AG20443 (cell line): ENCODE data around the gene CACNA1D.

Experiments
- DNase-seq: peaks from one replicate; pipeline ENCODE4 v3.0.0; 2012; ENCODE audit warnings: low spot score, mixed read lengths

Gene CACNA1D

DNA sequence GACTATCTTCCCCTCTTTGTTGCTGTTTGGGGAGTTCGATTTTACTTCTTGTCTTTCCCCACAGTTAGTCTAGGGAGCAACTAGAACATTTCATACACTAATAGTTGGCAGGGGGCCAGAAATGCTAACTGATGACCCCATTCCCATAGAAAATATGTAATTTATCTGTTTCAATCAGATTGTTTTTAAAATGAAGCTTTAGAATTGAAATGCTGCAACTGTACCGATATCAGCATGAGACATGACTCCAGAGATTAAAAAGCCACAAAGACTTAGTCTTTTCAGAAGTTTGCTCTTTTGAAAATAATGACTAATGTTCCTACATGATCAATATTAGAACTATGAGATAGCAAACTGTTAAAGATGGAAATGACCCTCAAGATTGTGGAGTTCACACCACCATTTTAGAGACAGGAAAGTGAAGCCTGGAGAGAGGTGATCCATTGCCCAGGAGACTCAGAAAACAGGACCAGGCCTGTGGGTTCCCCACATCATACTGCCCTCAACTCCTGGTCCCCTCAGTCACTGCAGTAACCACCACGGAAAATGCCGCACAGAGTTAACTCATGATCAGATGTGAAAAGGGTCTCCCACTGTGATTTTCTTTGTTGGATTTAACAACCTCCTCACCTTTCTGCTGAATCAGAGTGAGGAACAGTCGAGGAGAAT is 221.5 kb downstream of the CACNA1D start:
- DNase-seq: no peak

DNA sequence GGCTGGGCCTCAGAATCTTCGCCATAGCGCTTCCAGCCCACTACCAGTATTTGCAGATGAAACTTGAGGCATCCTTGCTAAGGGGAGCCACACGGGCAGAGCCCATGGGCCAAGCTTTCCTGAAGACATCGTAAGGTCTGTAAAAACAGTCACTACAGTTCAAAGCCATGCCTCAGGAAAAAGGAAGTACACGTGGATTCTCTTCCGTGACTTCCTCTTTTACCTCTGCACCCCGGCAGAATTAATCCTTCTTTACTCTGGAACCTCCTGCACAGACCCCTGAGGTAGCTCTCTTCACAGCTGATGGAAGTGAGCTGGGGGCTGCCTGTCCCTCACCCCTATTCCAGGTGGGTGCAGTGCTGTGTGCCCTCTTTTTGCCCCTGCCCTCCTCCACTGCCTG is 222.6 kb downstream of the CACNA1D start:
- no peak for DNase-seq

DNA sequence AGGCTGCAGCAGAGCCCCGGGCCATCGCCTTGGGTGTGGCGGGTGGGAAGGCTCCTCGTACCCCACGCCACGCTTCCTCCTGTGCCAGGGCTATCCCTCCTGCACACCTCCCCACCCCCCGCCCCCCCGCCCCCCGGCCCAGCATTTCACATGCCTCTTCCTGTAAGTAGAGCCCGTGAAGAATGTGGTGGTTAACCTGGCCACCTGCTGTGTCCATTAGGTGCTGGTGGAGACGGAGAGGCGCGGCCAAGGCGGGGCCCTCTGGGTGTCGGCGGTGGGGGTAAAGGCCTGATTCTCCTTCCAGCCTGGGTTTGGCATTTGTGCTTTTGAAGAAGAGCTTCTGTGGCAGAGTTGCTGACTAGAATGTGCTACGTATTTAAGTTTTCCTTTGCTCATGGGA is 224.1 kb downstream of the CACNA1D start:
- DNase-seq: no peak

DNA sequence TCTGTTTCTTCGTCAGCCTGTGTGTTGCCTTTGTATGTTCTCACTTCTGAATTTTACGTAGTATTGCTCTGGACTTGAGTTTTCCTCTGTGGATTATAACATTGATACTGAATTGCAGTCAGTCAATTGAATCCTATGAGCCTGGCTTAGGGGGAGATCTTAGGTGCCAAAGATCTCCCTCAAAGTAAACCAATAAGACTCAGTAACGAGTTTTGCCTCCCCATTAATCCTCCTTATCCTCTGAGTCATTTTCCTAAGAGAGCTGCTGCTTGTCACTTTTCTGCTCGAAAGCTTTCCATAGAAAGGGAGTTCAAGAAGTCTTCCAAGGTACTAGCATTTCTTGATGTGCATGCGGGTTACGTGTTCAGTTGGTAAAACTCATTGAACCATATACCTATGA is 225.4 kb downstream of the CACNA1D start:
- no peak for DNase-seq

DNA sequence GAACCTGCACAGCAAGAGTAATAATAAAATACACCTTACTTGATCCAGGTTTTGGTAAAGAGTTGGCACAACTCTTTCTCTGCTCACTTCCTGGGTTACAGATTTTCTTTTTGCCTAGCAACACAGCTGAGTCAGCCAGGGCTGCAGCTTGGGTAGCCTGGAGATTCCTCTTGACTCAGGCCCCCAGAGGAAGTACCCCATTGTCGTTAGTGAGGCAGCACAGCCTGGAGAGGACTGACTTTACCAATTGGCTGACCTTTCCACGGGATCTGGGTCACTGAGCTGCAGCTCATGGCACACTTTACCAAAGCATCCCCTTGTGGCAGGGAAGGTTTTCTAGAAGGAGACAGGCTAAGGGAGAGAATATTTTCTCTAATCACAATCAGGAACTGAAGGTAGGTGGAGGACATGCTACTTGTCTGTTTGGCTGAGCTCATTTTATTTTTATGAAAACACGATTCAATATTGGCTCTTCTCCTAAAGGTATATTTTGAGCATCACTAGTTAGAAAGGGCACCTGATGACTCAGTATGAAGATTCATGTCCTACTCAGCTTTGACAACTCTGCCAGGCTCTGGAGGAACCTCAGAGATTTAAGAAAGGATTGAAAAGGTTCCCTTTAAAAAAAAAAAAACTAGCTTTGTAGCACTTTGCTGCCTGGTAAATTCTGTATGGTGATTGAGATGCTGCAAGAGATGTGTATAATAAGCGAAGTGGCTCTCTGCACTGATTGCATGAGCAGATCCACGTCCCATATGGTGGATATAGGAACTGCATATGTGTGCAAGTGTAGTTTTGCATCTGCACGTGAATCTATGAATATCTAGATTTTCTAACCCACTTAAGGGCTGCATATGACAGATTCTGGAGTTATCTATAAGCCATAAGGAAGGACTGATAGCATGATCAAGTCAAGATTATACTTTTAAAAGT is 227.0 kb downstream of the CACNA1D start:
- peak; percentile 33 for DNase-seq

DNA sequence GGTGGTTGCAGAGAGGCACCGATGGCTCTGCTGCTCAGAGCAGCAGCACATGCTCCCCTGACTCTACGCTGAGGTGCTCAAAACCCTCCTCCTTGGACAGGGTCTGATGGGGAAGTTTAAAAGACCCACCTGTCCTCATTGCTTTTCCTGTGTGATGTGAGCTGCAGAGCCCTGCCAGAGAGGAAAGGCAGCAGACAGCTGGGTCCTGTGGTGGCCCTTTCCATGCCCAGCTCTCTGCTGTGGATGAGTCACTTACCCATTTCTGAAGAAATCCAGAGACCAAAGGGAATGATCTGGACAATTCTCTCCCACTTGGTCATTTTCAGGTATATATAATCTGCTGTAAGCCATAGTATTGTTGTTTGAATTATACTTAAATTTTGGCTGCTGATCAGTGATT is 230.2 kb downstream of the CACNA1D start:
- DNase-seq: peak; percentile 28

DNA sequence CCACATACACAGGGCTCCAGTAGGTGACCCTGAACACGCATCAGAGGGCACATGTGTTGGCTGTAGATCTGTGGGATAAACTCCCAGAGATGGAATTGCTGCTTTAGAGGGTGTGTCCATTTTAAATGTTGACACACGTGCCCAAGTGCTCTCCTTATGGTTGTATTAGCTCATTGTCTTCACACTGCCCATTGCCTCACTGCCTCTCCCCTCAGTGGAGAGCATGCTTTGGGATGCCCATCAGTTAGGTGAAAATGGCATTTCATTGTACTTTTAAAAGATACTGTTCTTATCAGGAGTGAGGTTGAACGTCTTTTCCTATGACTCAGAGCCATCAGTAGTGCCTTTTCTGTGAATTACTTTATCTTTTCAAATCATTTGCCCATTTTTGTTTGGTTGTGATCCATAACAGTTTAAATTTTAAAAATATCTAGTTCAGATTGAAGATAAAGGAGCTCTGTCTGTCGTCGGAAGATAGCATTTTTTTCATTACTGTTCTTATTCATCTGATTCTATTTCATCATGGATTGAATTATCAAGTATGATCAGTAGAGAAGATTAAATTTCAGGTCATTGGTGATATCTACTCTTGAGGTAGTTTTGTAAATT is 231.1 kb downstream of the CACNA1D start:
- DNase-seq: no peak

DNA sequence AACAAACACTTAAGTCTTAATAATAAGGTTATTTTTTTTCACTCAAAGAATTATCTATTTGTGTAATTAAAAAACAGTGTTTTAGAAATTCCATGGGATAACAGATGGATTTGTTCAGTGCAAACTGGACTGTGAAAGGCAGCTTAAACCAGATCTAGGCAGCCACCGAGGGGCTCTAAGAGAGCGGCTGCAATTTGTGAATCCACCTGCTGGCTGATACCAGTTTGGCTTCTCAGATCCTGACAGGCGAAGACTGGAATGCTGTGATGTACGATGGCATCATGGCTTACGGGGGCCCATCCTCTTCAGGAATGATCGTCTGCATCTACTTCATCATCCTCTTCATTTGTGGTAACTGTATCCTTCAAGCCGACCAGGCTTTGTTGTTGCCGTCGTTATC is 232.2 kb downstream of the CACNA1D start:
- DNase-seq: no peak

DNA sequence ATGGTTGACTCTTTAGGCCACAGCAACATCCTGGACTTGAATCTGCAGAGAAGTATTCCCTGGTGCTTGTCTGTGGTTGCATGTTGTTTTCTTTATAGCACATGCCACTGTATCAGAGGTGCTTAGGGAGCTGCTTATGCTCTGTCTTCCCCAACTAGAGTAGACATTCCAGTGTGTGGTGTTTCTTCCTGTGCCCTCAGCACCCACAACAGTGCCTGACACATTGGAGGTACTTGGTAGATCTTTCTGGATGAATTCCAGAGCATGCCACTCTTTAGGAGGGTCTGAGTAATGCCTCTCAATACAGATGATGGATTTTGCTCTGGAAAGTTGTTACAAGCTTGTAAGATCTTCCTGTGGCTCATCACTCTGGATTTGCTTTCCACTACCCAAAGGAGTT is 234.2 kb downstream of the CACNA1D start:
- no peak for DNase-seq

DNA sequence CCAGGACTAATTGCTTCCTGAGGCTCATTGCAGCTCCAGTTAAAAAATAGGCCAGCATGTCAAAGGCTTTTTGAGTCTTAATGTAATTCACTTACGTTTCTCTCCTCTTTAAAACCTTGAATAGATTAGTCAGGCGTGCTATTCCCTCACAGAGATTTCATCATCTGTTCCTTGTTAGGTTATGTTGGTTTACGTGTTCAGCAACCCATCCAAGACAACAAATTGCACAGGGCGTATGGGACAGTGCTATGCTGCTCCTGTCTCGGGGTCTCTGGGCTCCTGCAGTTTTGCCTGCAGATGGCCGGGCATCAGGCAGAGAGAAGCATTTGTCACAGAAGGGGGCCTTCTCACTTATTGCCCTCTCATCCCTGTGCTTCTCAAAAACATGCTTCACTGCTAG is 234.7 kb downstream of the CACNA1D start:
- peak; percentile 25 for DNase-seq

DNA sequence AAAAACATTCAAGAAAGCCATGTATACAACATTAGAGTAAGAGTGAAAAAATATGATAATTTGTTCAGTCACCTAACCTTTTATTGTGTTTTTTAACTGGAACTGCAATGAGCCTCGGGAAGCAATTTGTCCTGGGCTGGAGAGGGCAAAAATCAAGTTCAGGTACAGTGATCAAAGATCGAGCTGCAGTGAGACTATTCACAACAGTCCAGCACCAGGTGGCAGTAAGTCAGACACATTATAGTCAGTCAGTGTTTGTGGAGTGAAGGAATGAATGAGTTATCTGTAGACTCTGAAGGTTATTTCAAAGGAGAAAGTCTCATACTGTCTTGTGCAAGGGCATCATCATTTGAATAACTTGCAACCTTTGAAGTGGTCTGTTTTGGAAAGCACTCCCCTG is 235.2 kb downstream of the CACNA1D start:
- DNase-seq: no peak

DNA sequence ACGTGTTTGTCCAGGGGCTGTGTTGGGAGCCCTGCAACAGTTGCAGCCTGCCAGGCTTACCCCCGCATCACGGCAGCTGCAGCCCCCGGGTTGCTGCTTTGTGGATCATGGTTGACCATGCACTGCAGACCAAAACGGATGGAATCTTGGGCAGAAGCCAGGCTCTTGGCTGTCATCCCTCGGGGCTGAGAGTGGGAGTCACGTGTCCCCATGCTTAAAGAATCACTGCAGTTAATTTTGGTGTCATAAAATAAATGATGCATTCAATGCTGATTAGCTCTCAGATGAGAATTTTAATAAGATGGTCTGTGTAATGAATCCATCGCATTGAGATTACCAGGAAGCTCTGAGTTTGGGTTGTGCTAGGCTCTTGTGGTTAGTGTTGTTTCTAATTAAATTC is 236.2 kb downstream of the CACNA1D start:
- DNase-seq: peak; percentile 57

DNA sequence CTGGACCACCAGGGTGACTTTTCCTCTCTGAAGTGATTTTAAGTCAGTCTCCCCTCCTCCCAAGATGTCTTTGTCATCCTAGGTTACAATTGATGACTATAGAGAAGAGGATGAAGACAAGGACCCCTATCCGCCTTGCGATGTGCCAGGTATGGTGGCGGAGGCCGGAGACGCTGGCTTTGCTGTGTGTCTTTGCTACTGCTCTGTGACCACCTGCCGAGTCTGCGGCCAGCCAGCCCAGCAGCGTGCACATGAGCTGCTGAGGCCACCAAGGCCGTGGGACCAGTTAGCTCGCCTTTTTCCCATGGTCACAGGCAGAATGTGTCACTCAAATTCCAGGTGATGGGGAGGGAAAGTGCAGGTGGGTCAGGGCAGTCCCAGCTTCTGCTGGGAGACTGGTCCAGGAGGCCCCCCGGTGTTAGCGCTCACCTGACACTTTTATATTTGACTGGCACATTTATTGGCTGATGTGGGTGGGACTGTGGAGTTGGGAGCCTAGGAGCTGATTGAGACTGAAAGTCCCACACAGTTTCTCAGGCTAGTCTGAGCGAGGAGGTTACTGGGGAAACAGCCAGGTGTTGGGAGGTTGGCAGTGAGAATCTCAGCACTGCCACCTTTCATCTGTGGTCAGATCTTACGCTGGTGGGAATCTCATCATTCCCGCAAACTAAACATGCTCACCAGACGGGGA is 237.7 kb downstream of the CACNA1D start:
- no peak for DNase-seq

DNA sequence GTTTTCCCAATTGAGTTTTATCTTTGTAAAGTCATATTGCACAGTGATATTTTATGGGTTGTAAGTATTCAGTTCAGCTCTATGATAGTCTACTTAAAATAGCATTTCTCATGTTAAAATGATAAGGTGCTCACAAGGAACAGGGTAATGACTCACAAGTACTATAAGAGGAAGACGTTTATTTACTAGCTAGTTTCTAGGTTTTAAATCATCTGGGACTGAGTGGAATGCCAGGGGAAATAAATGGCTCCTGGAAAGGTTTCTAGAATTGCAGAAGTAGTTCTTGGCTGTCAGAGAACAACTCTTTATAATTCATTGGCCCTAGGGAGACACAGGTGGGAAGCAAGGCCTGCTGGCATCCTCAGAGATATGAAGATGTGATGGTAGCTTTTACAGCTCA is 239.0 kb downstream of the CACNA1D start:
- no peak for DNase-seq

DNA sequence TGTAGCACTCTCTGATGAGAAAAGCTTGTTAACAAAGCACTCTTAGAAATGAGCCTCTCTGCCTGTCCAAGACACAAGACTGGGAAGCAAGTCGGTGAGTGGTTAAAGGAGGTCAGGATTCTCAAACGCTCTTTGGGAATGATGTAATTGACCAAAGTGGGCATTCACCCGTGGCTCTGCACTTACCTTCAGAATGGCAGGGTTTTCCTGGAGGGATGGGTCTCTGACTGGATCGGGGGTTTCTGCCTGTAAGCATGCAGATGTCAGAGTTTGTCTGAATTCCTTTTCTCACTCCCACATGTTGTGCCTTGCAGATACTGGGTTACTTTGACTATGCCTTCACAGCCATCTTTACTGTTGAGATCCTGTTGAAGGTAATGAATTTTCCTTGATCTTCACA is 245.6 kb downstream of the CACNA1D start:
- DNase-seq: no peak

DNA sequence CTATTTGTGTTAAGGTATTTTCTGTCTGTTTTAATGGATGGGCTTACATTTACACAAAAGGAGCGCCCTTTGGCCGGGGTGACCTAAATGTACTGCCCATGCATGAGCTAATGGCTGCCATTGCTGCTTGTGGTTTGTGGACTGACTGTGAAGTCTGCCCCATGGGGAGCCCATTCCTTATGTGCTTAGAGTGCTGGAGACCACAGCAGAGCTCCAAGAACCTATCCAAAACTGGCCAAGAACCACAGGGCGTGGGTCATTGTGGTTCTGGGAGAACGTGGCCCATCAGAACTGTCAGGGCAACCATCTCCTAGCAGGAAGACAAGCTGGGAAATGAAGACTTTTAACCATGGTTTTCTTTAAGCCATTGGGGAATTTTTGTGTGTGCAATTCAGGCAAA is 246.5 kb downstream of the CACNA1D start:
- DNase-seq: no peak

DNA sequence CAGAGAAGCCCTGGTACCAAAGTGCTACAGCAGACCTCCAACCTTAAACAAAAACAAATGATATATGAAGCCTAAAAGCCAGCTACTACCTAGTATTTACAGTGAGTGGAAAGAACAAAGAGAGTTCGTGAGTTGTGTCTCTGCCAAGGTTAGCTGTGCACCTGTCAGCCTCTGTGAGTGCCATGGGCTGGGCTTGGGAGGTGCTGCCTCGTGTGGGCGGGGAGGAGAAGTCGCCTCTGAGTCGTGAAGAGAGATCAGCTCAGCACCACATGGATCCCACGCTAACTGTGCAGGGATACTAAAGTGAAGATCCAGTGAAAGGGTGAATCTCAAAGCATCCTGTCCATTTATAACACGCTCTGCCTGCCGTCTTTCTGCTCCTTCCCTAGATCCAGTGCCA is 249.9 kb downstream of the CACNA1D start:
- no peak for DNase-seq

DNA sequence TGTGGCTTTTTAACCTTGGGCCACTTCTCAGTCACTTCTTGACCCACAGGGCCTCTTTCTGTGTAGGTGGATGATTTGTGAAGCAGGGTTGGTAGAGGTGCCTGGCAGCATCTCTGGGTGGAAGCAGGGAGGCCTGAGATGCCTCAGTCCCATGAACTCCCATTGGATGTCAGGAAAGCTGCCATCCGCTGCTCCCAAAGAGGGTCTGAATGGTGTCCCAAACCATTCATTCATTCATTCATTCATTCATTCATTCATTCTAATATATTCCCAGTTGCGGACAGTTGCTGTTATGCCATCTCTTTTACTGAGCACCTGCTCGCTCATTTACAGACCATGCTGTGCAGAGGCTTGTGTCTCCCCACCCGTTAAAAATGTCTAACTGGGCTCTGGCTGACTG is 253.1 kb downstream of the CACNA1D start:
- no peak for DNase-seq

DNA sequence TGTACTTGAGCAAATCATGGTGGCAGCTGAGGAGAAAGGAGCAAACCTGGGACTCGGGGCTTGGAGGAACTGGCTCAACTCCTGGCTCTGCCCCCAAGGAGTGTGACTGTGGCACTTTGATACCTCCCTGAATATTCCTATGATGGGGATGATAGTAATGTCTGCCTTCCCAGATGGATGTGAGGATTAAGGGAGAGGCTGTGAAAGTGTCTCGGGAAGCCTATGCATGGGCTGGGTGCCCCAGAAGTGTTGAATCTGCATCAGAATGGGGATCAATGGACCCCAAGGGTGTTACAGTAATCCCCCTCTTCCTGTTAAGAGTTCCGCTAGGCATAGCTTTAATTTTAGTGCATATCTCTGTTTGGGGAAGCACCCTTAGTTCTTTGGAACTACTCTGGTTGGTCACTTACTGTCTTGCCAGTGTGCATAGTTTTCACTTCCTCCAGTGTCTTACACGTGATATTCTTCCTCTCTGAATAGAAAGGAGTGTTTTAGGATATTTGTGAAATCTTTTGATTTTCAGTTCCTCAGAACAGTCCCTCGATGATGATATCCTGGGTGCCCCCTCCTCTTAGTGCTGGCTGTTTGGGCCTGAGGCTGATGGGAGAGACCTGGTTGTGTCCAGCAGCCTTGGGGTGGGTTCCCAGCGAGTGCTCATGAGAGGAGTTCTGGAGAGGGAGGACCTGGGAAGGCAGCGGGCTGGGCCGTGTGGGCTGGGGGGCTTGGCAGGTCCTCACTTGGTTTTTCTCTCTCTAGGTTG is 254.3 kb downstream of the CACNA1D start:
- DNase-seq: no peak

DNA sequence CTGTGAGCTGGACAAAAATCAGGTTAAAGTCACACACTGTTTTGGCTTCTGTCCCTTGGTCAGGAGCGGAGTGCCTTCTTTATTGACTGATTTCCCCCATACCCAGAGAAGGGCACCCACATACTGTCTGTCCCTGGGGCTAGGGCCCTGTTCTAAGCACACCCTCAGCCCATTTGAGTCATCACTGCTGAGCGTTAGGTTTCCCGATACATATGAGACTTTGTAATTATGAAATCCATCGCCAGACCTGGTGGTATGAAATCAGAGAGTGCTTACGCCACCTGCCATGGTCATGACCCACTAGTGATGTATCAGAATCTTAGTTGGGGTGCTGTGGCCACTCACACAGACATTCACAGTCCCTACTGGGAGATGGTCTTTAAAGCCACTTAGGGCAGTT is 255.0 kb downstream of the CACNA1D start:
- DNase-seq: no peak

DNA sequence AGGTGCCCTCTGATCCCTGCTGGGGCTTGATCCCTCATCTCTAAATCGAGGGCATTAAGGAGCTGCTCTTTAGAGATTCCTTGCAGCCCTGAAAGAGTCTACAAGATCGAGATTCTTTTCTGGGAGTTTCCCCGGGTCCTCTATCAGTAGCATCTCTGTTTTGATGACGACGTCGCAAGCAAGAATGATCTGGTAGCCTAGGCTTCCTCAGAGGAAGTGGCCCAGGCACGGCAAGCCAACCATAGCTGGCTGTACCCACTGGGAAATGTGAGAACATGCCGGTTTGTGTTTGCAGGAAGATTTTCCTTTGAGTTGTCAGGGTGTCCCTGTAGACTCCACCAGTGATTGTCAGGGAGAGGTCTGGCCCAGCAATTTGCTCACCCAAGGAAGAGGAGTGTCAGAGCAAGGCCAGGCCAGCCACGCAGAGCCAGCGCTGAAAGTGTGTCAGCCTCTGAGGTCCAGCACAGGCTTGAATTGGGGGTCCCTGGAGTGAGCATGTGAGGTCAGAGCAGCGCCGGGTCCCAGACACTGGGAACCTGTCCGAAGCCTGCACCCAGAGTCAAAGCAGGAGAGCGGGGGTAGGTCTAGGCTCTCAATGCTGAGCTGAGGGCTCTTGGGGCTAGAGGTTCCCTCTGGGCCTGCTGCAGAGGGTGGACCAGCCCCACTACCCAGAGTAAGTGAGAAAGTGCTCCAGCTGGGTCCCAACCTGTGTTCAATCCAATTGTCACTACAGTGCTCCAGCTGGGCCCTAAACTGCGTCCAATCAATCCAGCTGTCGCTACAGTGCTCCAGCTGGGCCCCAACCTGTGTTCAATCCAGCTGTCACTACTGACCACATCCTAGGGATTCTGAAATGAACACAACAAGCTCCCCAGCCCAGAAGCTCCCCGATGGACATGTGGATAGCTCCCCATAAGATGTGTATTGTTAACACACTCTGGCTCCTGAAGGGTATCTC is 256.1 kb downstream of the CACNA1D start:
- DNase-seq: no peak
